A172 (cell line): Measurements from ENCODE around the gene ACR. TPM values are rescaled to one million over a fixed set of nuclear protein-coding genes. Genes with fewer than 3 reads are reported as not detected.
A peak's percentile ranks its signal among the peaks of the same experiment; 100 is the strongest.
"Not testable (repeated sequence)": the region's sequence is repeated elsewhere in the genome, so short reads cannot be mapped to it uniquely, and the experiment has no call there.

Experiments used
- DNase-seq: peaks from one replicate; pipeline ENCODE4 v3.0.0-alpha.2; 2015; ENCODE audit warnings: low spot score
- total RNA-seq: library from RNA; depleted of rRNA; stranded (reverse); fragments of >200 nt; shearing (Covaris generic); gene quantifications from 2 replicates; pipeline ENCODE4 v1.2.3, GENCODE V29; 2014

ACR gene
- total RNA-seq, 1 experiment from 2014 or later, result not detected

GRCh38 chr22:50732681-50733080, 5.3 kb upstream of the ACR start:
- no peak for DNase-seq

DNA sequence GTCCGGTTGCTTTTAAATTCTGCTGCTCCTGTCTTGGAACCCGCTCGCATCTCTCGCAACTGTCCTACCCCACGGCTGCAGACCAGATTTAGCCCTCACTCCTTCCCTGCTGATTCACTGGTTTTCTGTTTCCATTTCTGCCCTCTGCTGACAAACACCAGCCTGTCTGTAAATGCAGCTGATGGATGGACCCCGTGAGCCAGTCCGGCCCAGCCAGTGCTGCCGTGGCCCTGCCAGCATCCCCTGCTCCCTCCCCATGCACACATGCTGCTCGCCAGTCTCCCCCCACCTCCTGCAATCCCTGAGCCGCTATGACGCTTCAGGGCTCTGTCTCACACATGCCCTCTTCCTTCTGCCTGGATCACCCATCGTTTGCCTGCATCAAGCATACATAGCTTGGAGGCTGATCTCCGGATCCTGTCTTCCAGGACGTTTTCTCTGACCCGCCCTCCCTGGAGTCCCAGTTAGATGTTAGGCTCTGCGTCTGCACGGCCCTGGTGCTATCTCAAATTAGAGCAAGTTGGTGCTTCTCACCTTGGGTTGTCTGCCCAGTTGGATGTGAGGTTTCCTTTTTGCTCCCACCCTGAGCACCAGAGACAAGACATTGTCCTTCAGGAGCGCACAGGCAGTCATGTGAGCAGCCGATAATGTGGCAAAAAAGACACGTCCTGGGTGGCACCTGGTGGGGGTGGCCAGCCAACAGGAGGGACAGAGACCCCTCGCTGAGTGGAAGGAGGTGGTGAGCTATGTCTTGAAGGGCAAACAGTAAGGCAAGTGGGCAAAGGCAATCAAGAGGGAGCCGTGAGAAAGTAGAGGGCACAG, 4.3 kb upstream of the ACR start:
- no peak for DNase-seq

- DNase-seq, result no peak
Observed at GRCh38 chr22:50734343-50734771, 3.6 kb upstream of the ACR start.

DNA sequence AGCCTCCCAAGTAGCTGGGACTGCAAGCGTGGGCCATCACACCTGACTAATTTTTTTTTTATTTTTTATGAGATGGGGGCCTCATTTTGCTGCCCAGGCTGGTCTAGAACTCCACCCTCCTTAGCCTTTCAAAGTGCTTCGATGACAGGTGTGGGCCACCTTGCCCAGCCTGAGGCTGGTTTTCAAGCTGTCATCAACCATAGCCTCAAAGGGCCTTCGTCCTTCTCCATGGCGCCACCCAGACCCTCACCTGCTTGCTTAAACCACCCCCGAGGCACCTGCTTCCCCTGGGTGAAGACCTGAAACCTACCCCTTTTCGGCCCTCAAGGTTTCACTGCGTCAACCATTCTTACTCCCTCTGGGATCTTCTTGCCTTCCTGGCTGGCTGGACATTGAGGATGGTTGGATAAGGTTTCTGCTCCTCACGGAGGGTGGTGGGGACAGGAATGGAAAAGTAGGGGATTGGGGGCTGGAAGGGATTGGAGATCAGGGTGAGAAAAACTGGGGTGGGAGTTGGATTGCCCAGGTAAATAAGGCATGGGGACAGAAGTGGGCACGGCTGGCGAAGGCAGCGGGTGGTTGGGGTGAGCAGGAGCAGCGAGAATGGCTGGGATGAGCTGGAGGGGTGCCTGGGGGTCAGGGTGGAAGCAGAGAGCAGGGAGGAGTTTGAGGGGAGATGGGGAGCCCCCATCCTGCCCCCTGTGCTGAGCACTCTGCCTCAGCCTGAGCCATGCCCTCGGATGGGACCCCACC, 2.8 kb upstream of the ACR start:
- no peak for DNase-seq

GRCh38 chr22:50735739-50736030, 2.3 kb upstream of the ACR start:
- DNase-seq, result no peak

DNA sequence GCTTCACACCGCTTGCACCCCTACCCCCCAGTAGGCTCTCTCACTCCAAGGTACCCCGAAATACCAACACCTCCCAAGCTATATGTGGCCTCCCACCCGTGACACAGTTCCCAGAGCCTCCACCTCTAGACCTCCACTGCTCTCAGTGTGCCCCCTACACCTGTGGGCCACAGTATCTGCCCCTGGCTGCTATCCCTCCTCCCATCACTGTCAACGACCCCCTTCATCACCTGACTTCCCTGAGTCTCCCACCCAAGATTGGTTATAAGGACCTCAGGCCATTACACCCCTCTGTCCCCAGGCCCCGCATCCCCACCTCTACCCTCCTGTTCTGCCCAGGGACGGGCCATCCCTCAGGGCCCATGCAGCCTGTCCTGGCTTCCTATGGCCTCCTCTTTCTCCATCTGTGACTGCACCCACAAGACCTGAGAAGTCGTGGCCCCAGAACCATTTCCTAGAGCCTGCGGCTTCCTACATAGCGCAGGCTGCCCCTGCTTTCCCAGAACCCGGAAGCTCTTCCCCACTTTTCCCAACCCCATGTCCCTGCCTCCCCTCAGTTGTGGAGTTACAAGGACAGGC, 734 bp downstream of the ACR start:
- DNase-seq, result no peak

GRCh38 chr22:50739279-50739691, 1.3 kb downstream of the ACR start:
- DNase-seq, result no peak

DNA sequence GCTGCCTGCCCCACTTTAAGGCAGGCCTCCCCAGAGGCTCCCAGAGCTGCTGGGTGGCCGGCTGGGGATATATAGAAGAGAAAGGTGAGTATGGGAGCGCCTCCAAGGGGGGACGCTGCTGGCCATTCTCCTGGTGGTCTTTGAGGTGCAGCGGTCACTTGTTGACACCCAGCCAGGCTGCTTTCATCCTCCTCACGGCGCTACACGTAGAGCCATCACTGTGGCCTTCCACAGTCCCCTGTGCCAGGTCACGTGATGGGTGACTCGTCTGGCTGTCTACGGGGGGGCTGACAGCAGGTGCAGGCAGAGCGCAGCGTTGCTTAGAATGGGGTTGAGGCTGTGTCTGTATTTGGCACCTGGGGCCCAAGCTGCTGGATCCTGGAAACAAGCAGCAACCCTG, 1.9 kb downstream of the ACR start:
- DNase-seq, result no peak

- not testable (repeated sequence) for DNase-seq
Observed at GRCh38 chr22:50740714-50741113, 2.7 kb downstream of the ACR start.

DNA sequence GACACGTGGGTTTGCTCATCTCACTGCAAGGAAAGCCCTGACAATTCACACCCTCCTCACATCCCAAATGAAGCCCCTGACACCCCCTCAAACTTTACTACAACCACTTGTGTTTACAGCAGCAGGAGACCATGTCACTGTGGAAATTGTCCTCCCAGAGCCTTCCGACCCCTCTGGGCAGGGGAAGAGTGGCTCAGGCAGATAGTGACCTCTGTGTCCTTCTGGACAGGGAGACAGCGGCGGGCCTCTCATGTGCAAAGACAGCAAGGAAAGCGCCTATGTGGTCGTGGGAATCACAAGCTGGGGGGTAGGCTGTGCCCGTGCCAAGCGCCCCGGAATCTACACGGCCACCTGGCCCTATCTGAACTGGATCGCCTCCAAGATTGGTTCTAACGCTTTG, 6.4 kb downstream of the ACR start:
- not testable (repeated sequence) for DNase-seq

DNA sequence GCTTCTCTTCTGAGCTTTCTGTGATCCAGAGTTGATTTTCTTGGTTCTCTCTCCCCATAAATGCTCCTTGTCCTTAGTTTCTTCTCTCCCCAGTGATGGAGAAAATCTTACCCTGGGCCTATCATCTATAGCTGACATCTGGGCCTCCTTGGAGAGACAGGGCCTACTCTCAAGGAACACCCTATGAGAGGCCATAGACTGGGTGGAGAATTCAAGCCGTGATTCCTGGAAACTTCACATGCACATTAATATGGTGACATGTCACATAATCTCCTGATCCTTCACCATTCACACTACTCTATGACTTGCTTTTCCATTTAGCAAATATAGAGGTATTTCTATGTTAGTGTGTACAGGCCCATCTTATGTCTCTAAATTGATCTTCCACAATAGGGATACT, 9.5 kb downstream of the ACR start:
- DNase-seq, result not testable (repeated sequence)

DNA sequence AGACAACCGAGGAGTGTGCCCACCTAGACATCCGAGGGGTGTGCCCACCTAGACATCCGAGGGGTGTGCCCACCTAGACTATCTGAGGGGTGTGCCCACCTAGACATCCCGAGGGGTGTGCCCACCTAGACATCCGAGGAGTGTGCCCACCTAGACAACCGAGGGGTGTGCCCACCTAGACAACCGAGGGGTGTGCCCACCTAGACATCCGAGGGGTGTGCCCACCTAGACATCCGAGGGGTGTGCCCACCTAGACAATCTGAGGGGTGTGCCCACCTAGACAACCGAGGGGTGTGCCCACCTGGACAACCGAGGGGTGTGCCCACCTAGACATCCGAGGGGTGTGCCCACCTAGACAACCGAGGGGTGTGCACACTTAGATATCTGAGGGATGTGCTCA, 10.6 kb downstream of the ACR start:
- not testable (repeated sequence) for DNase-seq

GRCh38 chr22:50749302-50750074, 11.5 kb downstream of the ACR start:
- DNase-seq, result not testable (repeated sequence)

GRCh38 chr22:50755251-50755650, 17.2 kb downstream of the ACR start:
- not testable (repeated sequence) for DNase-seq

DNA sequence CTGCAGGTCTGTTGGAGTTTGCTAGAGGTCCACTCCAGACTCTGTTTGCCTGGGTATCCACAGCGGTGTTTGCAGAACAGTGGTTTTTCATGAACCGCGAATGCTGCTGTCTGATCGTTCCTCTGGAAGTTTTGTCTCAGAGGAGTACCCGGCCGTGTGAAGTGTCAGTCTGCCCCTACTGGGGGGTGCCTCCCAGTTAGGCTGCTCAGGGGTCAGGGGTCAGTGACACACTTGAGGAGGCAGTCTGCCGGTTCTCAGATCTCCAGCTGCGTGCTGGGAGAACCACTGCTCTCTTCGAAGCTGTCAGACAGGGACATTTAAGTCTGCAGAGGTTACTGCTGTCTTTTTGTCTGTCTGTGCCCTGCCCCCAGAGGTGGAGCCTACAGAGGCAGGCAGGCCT, 18.4 kb downstream of the ACR start:
- not testable (repeated sequence) for DNase-seq

GRCh38 chr22:50756949-50757491, 19.0 kb downstream of the ACR start:
- DNase-seq, result peak; percentile 1

DNA sequence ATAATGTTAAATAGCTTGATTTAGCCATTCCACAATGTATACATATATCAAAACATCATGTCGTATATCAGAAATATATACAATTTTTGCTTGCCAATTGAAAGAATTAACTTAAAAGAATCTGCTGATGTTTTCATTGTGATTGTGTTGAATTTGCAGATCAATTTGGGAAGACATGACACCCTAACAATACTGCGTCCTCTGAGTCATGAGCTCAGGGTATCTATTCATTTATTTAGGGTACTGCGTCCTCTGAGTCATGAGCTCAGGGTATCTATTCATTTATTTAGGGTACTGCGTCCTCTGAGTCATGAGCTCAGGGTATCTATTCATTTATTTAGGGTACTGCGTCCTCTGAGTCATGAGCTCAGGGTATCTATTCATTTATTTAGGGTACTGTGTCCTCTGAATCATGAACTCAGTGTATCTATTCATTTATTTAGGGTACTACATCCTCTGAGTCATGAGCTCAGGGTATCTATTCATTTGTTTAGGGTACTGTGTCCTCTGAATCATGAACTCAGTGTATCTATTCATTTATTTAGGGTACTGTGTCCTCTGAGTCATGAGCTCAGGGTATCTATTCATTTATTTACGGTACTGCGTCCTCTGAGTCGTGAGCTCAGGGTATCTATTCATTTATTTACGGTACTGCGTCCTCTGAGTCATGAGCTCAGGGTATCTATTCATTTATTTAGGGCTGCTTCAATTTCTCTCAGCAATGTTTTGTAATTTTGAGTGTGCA, 21.8 kb downstream of the ACR start:
- peak; percentile 18 for DNase-seq

DNA sequence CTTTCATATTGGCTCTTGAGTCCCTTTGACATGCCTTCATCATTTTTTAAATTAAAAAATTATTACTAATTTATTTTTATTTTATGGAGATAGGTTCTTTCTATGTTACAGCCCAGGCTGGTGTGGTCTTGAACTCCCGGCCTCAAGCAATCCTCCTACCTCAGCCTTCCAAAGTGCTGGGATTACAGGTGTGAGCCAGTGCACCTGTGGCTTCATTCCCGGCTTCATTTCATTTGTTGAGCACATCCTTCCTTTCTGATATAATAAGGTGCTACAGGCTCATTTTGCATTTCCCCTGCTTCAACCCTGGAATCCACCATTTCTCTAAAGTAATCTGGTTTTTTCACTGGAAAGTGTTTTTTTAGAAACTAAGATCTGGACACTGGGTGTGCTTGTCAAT, 23.8 kb downstream of the ACR start:
- DNase-seq, result not testable (repeated sequence)

- not testable (repeated sequence) for DNase-seq
Observed at GRCh38 chr22:50764288-50764687, 26.3 kb downstream of the ACR start.

DNA sequence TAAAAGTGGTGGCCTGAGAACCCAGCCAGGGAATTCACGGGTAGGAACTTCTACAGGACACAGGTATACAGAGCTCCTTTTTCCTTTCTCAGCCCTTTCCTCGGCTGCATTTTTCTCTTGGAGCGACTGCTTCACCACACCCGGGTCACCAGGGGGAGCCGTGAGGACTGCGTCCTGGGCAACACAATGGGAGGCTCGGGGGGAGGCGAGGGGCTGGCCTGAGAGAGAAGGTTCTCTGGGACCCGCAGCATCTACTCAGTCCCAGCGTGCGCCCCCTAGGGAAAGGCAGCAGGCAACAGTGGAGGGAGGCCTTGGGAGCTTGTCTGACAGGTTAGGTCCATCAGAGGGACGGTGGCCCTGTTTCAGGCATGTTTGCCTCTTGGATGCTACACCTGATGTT, 37.1 kb downstream of the ACR start:
- DNase-seq, result peak; percentile 4

GRCh38 chr22:50777631-50778030, 39.6 kb downstream of the ACR start:
- DNase-seq, result not testable (repeated sequence)
